PC-9 (cell line): ENCODE data around the gene TSPAN31. TPM values are rescaled to one million over a fixed set of nuclear protein-coding genes. Genes with fewer than 3 reads are reported as not detected.

Source experiments
- BruUV-seq: library from RNA; stranded (reverse); fragments of 400-500 nt; replicated peaks from 2 replicates; lab custom pipeline; 2021; lab: Mats Ljungman, UMichigan
- CTCF ChIA-PET: fragments of 300-600 bp; sonication (Branson Sonifier 250); formaldehyde crosslinking; loops from one replicate; lab custom pipeline; 2022; ENCODE audit warnings: antibody characterized with exemption; lab: Charles Lee
- POLR2A ChIA-PET: fragments of 300-600 bp; sonication (Branson Sonifier 250); formaldehyde crosslinking; loops from one replicate; lab custom pipeline; 2022; ENCODE audit warnings: antibody characterized with exemption; ENCODE audit not compliant: unreplicated experiment; lab: Charles Lee
- DNase-seq, 2 experiments: peaks; one replicate each; pipeline versions ENCODE4 v3.0.0 to v3.0.0-alpha.2; 2015 to 2022; ENCODE audit warnings: mixed read lengths in 1 of 2
- H2AFZ ChIP-seq: fragments of 200-600 bp; sonication (generic); 2 replicates; pipeline ENCODE4 v1.8.1; 2017; ENCODE audit warnings: antibody characterized with exemption
- H3F3A ChIP-seq: fragments of 200-600 bp; sonication (generic); 2 replicates; pipeline ENCODE4 v1.8.1; 2017; ENCODE audit warnings: antibody characterized with exemption, mild to moderate bottlenecking, low read depth; ENCODE audit not compliant: insufficient read depth
- H3K27ac ChIP-seq: fragments of 200-600 bp; sonication (generic); 2 replicates; pipeline ENCODE4 v1.6.1; 2016; ENCODE audit warnings: mixed run types
- H3K27me3 ChIP-seq: fragments of 200-600 bp; sonication (generic); 2 replicates; pipeline ENCODE4 v1.6.1; 2016; ENCODE audit warnings: low read depth, mixed run types; ENCODE audit not compliant: insufficient read depth
- H3K36me3 ChIP-seq: fragments of 200-600 bp; sonication (generic); 2 replicates; pipeline ENCODE4 v1.6.1; 2016; ENCODE audit warnings: low read depth, mixed run types
- H3K4me1 ChIP-seq: fragments of 200-600 bp; sonication (generic); replicated peaks from 2 replicates; pipeline ENCODE4 v1.6.1; 2016; ENCODE audit warnings: mixed run types; ENCODE audit not compliant: insufficient read depth
- H3K4me2 ChIP-seq: fragments of 200-600 bp; sonication (generic); 2 replicates; pipeline ENCODE4 v1.6.1; 2017; ENCODE audit warnings: mixed run types
- H3K4me3 ChIP-seq: fragments of 200-600 bp; sonication (generic); 2 replicates; pipeline ENCODE4 v1.6.1; 2016; ENCODE audit warnings: mixed run types
- H3K79me2 ChIP-seq: fragments of 200-600 bp; sonication (generic); 2 replicates; pipeline ENCODE4 v1.6.1; 2017; ENCODE audit warnings: low read depth, mixed run types
- H3K9me2 ChIP-seq: fragments of 200-600 bp; sonication (generic); 2 replicates; pipeline ENCODE4 v1.8.1; 2017; ENCODE audit warnings: mild to moderate bottlenecking; ENCODE audit not compliant: insufficient read depth
- H3K9me3 ChIP-seq: fragments of 200-600 bp; sonication (generic); 2 replicates; pipeline ENCODE4 v1.8.1; 2016; ENCODE audit warnings: low read depth; ENCODE audit not compliant: insufficient read depth
- H4K20me1 ChIP-seq: fragments of 200-600 bp; sonication (generic); 2 replicates; pipeline ENCODE4 v1.8.1; 2017; ENCODE audit not compliant: insufficient read depth
- CTCF ChIP-seq: fragments of 200-600 bp; sonication (generic); conservative IDR thresholded peaks from 2 replicates; pipeline ENCODE4 v1.6.1; 2017; ENCODE audit warnings: mixed run types, antibody characterized with exemption, mild to moderate bottlenecking, moderate library complexity
- EZH2 ChIP-seq: fragments of 200-600 bp; sonication (generic); IDR thresholded peaks from 2 replicates; pipeline ENCODE4 v1.8.0; 2017; ENCODE audit warnings: antibody characterized with exemption, low read depth
- intact Hi-C: fragments of 100-400 bp; cut with micrococcal nuclease; formaldehyde crosslinking; loops from one replicate; pipeline ENCODE4 v1.10.0; 2022; ENCODE audit not compliant: unreplicated experiment
- total RNA-seq: library from RNA; stranded (reverse); gene quantifications from 2 replicates; pipeline ENCODE4 v1.2.3, GENCODE V29; 2021

Gene TSPAN31
- total RNA-seq, 1 experiment from 2014 or later: 18.2 TPM

GRCh38 chr12:57761391-57761998 is 16.7 kb downstream of the TSPAN31 start:
- intact Hi-C loops: no loop called here
- DNase-seq: no peak
- no peaks in the 10 kb centered on the region for H3K9me2 ChIP-seq
- H3K36me3 ChIP-seq: no peaks in the 10 kb centered on the region
- peaks cover 31% of the 10 kb centered on the region for H3K27me3 ChIP-seq
- no TSS peak for BruUV-seq
- no peak for TF ChIP-seq CTCF
- TF ChIP-seq EZH2: no peak
- H3K9me3 ChIP-seq: no peaks in the 10 kb centered on the region
- no peak overlapping the region for H3K4me3 ChIP-seq
- no peaks in the 10 kb centered on the region for H3K4me1 ChIP-seq
- ChIA-PET CTCF (no interaction called here), POLR2A (no interaction called here)
- no peak overlapping the region for H3K27ac ChIP-seq
- no peaks in the 10 kb centered on the region; the same call in none of the 2 replicates for H4K20me1 ChIP-seq
- no peak overlapping the region for H3K4me2 ChIP-seq
- no peaks in the 10 kb centered on the region for H3K79me2 ChIP-seq
- H3F3A ChIP-seq: no peaks in the 10 kb centered on the region
- no peak overlapping the region for H2AFZ ChIP-seq

GRCh38 chr12:57762463-57762862 is 17.6 kb downstream of the TSPAN31 start:
- no peak overlapping the region for H3K27ac ChIP-seq
- no peaks in the 10 kb centered on the region for H3K4me1 ChIP-seq
- ChIA-PET CTCF (no interaction called here), POLR2A (no interaction called here)
- no peak overlapping the region for H3K4me3 ChIP-seq
- no peaks in the 10 kb centered on the region for H3K36me3 ChIP-seq
- H3F3A ChIP-seq: peaks cover 2% of the 10 kb centered on the region; the same call in 1 of the 2 replicates
- no peaks in the 10 kb centered on the region for H3K9me2 ChIP-seq
- no peaks in the 10 kb centered on the region for H3K9me3 ChIP-seq
- intact Hi-C loops: no loop called here
- no peaks in the 10 kb centered on the region for H3K79me2 ChIP-seq
- no peak overlapping the region for H3K4me2 ChIP-seq
- BruUV-seq: no TSS peak
- no peak for DNase-seq
- H2AFZ ChIP-seq: no peak overlapping the region
- H4K20me1 ChIP-seq: no peaks in the 10 kb centered on the region; the same call in none of the 2 replicates
- TF ChIP-seq CTCF (no peak), EZH2 (no peak)
- H3K27me3 ChIP-seq: peaks cover 33% of the 10 kb centered on the region

GRCh38 chr12:57763881-57764661 is 19.2 kb downstream of the TSPAN31 start:
- TF ChIP-seq EZH2 (no peak), CTCF (no peak)
- no peaks in the 10 kb centered on the region for H3K9me3 ChIP-seq
- no peaks in the 10 kb centered on the region for H3K9me2 ChIP-seq
- H3K36me3 ChIP-seq: no peaks in the 10 kb centered on the region
- H3K4me3 ChIP-seq: no peak overlapping the region
- no peaks in the 10 kb centered on the region; the same call in none of the 2 replicates for H4K20me1 ChIP-seq
- H3K4me2 ChIP-seq: no peak overlapping the region
- BruUV-seq: no TSS peak
- CTCF ChIA-PET: no interaction called here
- no peak overlapping the region for H2AFZ ChIP-seq
- intact Hi-C loops: no loop called here
- H3F3A ChIP-seq: peaks cover 4% of the 10 kb centered on the region; the same call in 1 of the 2 replicates
- H3K79me2 ChIP-seq: no peaks in the 10 kb centered on the region
- peaks cover 33% of the 10 kb centered on the region for H3K27me3 ChIP-seq
- POLR2A ChIA-PET: no interaction called here
- no peaks in the 10 kb centered on the region for H3K4me1 ChIP-seq
- no peak for DNase-seq
- H3K27ac ChIP-seq: no peak overlapping the region
